Endometrium (tissue), 2 donors: ENCODE measurements around the gene RRM1.
"Not testable (repeated sequence)": the region's sequence is repeated elsewhere in the genome, so short reads cannot be mapped to it uniquely, and the experiment has no call there.

Experiments used
- FAIRE-seq: peaks from 2 replicates; lab custom pipeline; 2012; peaks lifted over from hg19 to GRCh38; lab: Jason Lieb, UNC
- donor health status: control.
- donor health status: control.

The RRM1 gene

DNA sequence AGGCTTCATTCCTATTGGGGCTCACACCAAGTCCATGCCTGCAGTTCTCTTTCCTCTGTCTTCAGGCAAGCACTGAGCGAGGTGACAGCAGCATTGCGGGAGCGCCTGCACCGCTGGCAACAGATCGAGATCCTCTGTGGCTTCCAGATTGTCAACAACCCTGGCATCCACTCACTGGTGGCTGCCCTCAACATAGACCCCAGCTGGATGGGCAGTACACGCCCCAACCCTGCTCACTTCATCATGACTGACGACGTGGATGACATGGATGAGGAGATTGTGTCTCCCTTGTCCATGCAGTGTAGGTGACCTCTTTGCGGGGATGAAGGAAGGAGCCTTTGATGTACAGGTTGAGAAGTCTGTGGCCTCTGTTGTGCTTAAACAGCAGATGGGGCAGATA, 11.4 kb upstream of the RRM1 start:
- no peak for FAIRE-seq

DNA sequence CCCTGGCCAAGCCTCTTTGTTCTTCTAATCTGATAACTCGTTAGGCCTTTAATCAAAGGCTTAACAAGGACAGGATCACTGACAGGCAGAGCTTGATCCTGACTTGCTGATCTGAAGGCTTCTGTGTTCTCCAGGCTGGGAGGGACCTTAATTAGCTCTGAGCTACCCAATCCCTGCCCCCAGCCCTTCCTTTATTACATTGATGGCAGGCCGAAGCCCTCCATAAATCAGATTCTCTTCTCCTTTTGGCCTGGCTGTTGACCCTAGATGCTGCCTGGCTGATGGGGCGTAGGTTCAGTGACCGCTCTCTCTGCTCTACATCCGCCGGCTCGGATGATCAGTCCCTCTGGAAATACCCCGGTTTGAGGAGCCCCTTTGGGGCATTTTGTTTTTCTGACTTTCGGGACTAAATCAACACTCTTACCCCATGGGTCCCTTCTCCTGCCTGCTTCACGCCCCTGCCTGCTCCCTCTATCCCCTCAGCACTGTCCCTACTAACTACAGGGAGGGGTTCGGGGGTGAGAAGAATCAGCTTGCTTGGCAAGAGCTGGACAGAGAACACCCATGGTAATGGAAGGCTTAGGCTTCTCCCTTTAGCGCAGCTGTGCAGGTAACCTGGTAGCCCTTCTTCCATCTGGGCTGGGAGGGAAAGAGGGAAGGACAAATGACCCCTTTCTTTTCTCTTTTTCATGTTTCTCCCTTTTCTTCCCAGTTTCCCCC, 10.0 kb upstream of the RRM1 start:
- FAIRE-seq = no peak

GRCh38 chr11:4085575-4085974, 9.0 kb upstream of the RRM1 start:
- FAIRE-seq = no peak

GRCh38 chr11:4086575-4087353, 7.8 kb upstream of the RRM1 start:
- no peak for FAIRE-seq

- FAIRE-seq = no peak
Observed at GRCh38 chr11:4087551-4087950, 7.0 kb upstream of the RRM1 start.

DNA sequence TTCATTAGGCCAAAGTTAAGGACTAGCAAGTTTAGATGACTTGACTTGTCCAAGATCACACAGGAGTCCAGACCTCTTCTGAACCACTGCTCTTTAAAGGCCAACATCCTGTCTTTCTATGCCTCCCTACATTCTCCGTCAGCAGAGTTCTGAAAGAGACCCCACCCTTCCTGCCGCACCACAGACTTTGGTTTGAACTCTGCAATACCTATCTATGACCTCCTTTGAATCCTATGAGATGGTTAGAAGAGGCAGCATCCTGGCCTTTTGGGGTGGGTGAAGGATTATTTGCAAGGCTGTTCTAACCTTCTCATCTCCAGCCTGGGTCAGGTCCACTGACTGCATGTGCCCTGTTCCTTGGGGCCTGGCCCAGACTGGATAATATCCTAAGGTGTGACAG, 4.3 kb upstream of the RRM1 start:
- FAIRE-seq = no peak

DNA sequence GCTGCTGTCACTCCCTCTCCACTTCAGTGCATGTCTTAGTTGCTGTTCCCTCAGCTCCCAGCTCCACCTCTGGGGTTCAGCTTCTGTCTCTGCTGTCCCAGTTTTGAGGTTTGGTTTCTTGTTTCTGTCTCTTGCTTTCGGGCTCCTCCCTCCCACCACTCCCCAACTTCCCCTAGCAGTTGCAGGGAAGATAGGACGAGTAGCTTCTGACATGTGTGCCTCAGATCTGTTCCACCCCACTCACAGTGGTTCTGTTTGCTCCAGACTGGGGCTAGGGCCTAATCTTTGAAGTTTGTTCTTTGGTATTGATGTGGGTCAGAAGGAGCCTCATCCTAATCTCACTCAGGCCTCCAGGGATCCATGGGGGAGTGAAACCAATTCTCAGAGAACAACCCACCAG, 2.6 kb upstream of the RRM1 start:
- FAIRE-seq = no peak

DNA sequence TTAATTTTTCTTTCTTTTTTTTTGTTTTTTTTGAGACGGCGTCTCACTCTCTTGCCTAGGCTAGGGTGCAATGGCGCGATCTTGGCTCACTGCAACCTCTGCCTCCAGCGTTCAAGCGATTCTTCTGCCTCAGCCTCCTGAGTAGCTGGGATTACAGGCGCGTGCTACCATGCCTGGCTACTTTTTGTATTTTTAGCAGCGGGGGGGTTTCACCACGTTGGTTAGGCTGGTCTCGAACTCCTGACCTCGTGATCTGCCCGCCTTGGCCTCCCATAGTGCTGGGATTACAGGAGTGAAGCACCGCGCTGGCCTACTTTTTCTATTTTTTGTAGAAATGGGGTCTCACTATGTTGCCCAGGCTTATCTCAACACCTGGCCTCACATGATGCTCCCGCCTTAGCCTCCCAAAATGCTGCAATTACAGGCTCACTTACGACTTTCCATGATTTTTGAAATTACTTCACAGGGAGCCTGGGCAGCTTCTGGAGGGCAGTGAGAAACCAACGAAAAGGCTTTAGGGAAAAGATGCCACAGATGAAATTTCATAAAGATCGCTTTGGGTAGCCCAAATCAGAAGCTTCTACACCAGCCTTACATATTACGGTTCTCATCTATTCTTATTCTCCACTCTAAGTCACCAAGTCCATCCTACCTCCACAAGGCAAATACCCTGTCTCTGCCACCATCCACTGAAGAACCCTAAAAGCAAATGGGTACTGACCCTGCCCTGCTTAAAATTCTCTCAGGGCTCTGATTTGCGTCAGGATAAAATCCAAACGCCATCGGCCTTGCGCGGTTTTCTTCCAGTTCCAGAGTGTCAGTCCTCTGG, 866 bp upstream of the RRM1 start:
- no peak for FAIRE-seq

GRCh38 chr11:4095509-4096230, 1.1 kb downstream of the RRM1 start:
- no peak for FAIRE-seq

- no peak for FAIRE-seq
Observed at GRCh38 chr11:4098026-4098621, 3.5 kb downstream of the RRM1 start.

DNA sequence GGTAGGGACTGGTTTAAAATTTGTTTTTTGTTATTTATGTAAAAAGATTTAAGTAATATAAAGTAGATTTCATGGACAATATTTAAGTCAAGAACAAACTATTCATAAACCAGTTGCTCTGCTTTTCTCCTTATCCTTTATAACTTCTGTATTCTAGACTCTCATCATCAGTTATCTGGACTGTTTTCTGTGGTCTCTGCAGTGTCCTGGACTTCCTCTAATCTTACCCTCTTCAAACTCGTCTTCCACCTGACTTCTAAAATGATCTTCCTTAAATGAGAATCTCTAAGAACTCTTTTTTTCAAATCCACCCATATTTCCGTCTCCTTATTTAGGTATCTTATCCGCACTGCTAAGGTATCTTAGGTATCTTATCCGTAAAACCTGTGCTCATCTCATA, 8.1 kb downstream of the RRM1 start:
- FAIRE-seq = no peak

GRCh38 chr11:4103269-4103668, 8.7 kb downstream of the RRM1 start:
- FAIRE-seq = no peak

- no peak for FAIRE-seq
Observed at GRCh38 chr11:4105916-4106315, 11.3 kb downstream of the RRM1 start.

GRCh38 chr11:4111834-4112233, 17.2 kb downstream of the RRM1 start:
- FAIRE-seq = no peak

DNA sequence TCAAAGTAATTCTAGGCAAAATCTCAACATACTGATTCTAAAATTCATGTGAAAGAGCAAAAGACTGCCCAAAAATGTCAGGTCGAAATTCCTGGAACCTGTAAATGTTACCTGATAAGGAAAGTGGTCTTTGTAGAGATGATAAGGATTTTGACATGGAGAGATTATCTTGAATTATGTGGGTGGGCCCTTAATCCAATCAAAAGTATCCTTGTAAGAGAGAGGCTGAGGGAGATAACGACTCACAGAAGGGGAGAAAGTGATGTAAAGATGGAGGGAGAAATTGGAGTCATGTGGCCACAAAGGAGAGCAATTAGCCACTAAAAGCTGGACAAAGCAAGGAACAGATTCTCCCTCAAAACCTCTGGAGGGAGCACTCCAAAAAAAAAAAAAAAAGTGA, 20.5 kb downstream of the RRM1 start:
- FAIRE-seq = no peak

DNA sequence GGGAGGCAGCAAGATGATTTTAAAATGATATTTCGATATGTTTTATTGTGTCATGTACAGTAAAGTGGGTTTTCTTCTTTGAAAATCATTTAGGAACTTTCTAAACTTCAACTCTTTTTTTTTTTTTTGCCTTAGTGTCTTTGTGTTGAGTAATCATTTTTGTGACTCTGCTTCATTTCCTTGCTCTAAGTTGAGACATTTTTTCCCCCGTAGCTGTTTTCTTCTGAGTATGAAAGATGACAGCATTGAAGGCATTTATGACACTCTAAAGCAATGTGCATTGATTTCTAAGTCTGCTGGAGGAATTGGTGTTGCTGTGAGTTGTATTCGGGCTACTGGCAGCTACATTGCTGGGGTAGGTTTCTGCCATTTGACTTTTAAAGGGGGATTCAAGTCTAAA, 23.5 kb downstream of the RRM1 start:
- FAIRE-seq = no peak

DNA sequence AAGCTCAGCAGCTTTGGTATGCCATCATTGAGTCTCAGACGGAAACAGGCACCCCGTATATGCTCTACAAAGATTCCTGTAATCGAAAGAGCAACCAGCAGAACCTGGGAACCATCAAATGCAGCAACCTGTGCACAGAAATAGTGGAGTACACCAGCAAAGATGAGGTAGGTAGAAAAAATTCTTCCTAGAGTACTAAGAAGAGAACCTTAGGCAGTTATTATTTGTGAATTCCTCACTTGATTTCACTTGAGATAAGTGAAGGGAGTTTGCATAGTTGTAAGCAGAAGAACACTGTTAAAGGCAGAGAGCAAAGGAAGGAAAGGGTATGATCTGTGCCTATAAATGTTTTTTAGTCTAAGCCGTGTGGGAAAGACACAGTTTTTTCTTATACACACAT, 28.6 kb downstream of the RRM1 start:
- FAIRE-seq = no peak

DNA sequence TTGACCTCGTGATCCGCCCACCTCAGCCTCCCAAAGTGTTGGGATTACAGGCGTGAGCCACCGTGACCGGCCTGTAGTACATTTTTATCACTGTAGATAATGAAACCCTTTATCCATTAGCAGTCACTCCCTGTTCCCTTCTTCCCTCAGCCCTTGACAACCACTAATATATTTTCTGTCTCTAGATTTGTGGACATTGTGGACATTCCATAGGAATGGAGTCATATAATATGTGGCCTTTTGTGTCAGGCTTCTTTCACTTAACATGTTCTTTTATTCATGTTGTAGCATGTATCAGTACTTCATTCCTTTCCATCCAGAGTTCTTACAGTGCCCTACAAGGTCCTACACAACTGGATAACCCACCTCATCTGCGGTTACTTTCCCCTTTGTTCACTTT, 30.5 kb downstream of the RRM1 start:
- FAIRE-seq = no peak

DNA sequence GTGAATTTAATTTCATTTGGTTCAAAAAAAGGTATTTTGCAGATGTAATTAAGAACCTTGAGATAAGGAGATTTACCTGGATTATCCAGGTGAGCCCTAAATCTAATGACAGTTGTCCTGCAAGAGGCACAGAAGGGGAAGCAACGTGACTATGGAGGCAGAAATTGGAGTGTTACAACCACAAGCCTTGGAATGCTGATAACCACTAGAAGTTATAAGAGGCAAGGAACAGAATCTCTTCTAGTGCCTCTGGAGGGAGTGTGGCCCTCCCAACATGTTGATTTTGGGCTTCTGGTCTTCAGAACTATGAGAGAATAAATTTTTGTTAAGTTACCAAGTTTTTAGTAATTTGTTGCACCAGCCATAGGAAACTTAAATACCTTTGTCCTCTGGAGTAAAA, 32.8 kb downstream of the RRM1 start:
- no peak for FAIRE-seq

- FAIRE-seq = not testable (repeated sequence)
Observed at GRCh38 chr11:4130219-4130618, 35.6 kb downstream of the RRM1 start.

DNA sequence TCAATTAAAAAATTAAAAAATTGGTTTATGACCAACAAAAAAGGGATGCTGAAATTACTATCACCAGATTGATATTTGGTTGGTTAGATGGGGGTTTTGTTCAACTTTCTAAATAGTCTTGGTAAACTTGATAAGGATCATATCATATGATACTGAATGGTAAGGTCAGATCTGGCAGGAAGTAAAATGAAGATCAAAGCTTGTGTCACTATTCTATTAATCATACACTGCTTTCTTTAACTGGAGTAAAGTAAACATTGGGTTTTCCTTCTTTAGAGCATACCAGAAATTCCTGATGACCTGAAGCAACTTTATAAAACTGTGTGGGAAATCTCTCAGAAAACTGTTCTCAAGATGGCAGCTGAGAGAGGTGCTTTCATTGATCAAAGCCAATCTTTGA, 40.2 kb downstream of the RRM1 start:
- FAIRE-seq = no peak

DNA sequence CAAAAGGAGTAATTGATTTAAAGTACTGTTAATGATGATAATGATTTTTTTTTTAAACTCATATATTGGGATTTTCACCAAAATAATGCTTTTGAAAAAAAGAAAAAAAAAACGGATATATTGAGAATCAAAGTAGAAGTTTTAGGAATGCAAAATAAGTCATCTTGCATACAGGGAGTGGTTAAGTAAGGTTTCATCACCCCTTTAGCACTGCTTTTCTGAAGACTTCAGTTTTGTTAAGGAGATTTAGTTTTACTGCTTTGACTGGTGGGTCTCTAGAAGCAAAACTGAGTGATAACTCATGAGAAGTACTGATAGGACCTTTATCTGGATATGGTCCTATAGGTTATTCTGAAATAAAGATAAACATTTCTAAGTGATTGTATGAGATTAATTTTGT, 43.9 kb downstream of the RRM1 start:
- no peak for FAIRE-seq
